GM19467 (cell line): ENCODE results near the gene CAMK1D.

ENCODE experiments used
- ATAC-seq: cut with Tn5 transposase; IDR thresholded peaks from one replicate; pipeline ENCODE4 v1.9.1; 2021; ENCODE audit warnings: mild to moderate bottlenecking, moderate library complexity; ENCODE audit not compliant: unreplicated experiment

Gene CAMK1D

GRCh38 chr10:12868229-12868628 lies 518.9 kb downstream of the CAMK1D start:
- ATAC-seq = no peak

GRCh38 chr10:12869427-12869826 lies 520.1 kb downstream of the CAMK1D start:
- ATAC-seq = no peak

- no peak for ATAC-seq
Measured at GRCh38 chr10:12872577-12872976, 523.2 kb downstream of the CAMK1D start.

- ATAC-seq = no peak
Measured at GRCh38 chr10:12873172-12873571, 523.8 kb downstream of the CAMK1D start.

- ATAC-seq = no peak
Measured at GRCh38 chr10:12874501-12874900, 525.2 kb downstream of the CAMK1D start.

GRCh38 chr10:12875100-12875499 lies 525.8 kb downstream of the CAMK1D start:
- ATAC-seq = no peak

- no peak for ATAC-seq
Measured at GRCh38 chr10:12876266-12876665, 526.9 kb downstream of the CAMK1D start.

- ATAC-seq = no peak
Measured at GRCh38 chr10:12877150-12877549, 527.8 kb downstream of the CAMK1D start.

GRCh38 chr10:12880423-12880822 lies 531.1 kb downstream of the CAMK1D start:
- no peak for ATAC-seq

- ATAC-seq = no peak
Measured at GRCh38 chr10:12884851-12885250, 535.5 kb downstream of the CAMK1D start.
